ENCODE results near the gene RARRES2. TPM values are rescaled to one million over a fixed set of nuclear protein-coding genes. Genes with fewer than 3 reads are reported as not detected.

The RARRES2 gene
- total RNA-seq, 1 donor from 2014 or later = 4.9 TPM

DNA sequence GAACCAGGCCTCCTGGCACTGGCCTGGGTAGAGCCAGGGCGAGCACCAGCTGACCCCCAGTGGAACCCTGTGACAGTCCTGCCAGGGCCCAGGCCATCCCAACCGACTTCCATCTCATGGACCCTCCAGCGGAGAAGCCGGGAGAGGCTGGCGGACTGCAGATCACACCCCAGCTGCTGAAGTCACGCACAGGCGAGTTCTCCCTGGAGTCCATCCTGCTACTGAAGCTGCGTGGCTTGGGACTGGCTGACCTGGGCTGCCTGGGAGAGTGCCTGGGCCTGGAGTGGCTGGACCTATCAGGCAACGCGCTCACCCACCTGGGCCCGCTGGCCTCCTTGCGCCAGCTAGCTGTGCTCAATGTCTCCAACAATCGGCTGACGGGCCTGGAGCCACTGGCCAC lies 4.7 kb downstream of the RARRES2 start:
- TF ChIP-seq, protein P1, sequence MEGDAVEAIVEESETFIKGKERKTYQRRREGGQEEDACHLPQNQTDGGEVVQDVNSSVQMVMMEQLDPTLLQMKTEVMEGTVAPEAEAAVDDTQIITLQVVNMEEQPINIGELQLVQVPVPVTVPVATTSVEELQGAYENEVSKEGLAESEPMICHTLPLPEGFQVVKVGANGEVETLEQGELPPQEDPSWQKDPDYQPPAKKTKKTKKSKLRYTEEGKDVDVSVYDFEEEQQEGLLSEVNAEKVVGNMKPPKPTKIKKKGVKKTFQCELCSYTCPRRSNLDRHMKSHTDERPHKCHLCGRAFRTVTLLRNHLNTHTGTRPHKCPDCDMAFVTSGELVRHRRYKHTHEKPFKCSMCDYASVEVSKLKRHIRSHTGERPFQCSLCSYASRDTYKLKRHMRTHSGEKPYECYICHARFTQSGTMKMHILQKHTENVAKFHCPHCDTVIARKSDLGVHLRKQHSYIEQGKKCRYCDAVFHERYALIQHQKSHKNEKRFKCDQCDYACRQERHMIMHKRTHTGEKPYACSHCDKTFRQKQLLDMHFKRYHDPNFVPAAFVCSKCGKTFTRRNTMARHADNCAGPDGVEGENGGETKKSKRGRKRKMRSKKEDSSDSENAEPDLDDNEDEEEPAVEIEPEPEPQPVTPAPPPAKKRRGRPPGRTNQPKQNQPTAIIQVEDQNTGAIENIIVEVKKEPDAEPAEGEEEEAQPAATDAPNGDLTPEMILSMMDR (IDR thresholded peaks at IDR 0.05; ENCODE audit: unreplicated experiment) = no peak
- Mint-ChIP-seq H3K27me3 (ENCODE audit: unreplicated experiment) (peaks cover 7% of the 10 kb centered on the region), H3K27ac (ENCODE audit: unreplicated experiment) (no peak overlapping the region), H3K4me1 (ENCODE audit: unreplicated experiment) (peaks cover 6% of the 10 kb centered on the region), H3K36me3 (ENCODE audit: low read depth, unreplicated experiment) (no peaks in the 10 kb centered on the region), H3K9me3 (ENCODE audit: unreplicated experiment) (no peaks in the 10 kb centered on the region), H3K4me3 (ENCODE audit: unreplicated experiment) (no peak overlapping the region)
- DNase-seq (ENCODE audit: low spot score) = no peak

DNA sequence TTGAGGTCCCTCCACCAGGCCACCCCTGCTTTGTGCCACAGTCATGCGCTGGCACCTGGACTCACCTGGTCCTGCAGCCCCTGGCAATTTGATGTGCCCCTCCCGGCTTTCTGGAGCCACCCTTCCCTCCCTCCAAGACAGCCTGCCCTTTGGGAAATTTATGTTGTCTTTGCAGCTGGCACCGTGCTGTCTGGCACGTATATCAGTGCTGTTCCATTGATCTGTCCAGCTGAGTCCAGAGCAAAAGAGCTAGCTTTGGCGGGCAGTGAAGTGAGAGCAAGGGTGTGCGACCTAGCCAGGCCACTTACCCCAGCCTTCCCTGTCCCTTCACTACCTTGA lies 5.7 kb downstream of the RARRES2 start:
- H3K4me1 Mint-ChIP-seq (ENCODE audit: unreplicated experiment) = peaks cover 6% of the 10 kb centered on the region
- H3K9me3 Mint-ChIP-seq (ENCODE audit: unreplicated experiment) = no peaks in the 10 kb centered on the region
- no peak overlapping the region for H3K4me3 Mint-ChIP-seq (ENCODE audit: unreplicated experiment)
- TF ChIP-seq, protein P1 (IDR thresholded peaks at IDR 0.05; ENCODE audit: unreplicated experiment) = no peak
- no peak for DNase-seq (ENCODE audit: low spot score)
- peaks cover 6% of the 10 kb centered on the region for H3K27me3 Mint-ChIP-seq (ENCODE audit: unreplicated experiment)
- no peak overlapping the region for H3K27ac Mint-ChIP-seq (ENCODE audit: unreplicated experiment)
- H3K36me3 Mint-ChIP-seq (ENCODE audit: low read depth, unreplicated experiment) = peaks cover 6% of the 10 kb centered on the region

DNA sequence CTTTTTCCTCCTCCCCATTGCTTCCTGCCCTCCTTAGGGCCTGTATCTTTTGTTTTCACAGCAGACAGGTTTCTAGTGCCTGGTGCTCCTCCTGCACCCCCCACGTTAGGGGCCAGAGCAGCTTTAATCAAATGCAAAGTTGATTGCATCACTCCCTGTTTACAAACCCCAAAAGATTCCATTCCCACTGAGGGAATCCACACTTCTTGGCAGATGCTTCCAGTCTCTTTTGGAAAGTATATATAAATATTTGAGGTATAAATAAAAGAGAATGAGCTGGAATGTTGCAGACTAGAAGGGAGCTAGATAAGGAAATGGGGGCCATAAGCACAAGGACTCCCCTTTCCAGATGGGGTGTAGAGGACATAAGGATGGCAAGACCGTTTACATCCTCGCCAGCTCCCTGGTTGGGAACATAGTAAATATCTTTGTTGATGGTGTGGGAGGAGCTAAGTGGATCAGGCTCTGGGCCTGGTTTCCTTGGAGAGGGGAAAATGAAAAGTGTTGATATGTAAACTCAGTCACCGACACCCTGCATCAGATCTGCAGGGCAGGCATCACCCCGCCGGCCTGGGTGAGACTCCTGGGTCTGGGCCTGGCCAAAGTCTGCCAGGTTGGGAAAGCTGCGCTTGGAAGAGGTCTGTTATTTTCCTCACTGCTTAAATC lies 6.2 kb downstream of the RARRES2 start:
- H3K9me3 Mint-ChIP-seq (ENCODE audit: unreplicated experiment) = no peaks in the 10 kb centered on the region
- TF ChIP-seq, protein P1 (IDR thresholded peaks at IDR 0.05; ENCODE audit: unreplicated experiment) = no peak
- no peak for DNase-seq (ENCODE audit: low spot score)
- H3K36me3 Mint-ChIP-seq (ENCODE audit: low read depth, unreplicated experiment) = peaks cover 6% of the 10 kb centered on the region
- H3K4me3 Mint-ChIP-seq (ENCODE audit: unreplicated experiment) = no peak overlapping the region
- H3K27me3 Mint-ChIP-seq (ENCODE audit: unreplicated experiment) = peaks cover 6% of the 10 kb centered on the region
- H3K27ac Mint-ChIP-seq (ENCODE audit: unreplicated experiment) = no peak overlapping the region
- peaks cover 6% of the 10 kb centered on the region for H3K4me1 Mint-ChIP-seq (ENCODE audit: unreplicated experiment)

DNA sequence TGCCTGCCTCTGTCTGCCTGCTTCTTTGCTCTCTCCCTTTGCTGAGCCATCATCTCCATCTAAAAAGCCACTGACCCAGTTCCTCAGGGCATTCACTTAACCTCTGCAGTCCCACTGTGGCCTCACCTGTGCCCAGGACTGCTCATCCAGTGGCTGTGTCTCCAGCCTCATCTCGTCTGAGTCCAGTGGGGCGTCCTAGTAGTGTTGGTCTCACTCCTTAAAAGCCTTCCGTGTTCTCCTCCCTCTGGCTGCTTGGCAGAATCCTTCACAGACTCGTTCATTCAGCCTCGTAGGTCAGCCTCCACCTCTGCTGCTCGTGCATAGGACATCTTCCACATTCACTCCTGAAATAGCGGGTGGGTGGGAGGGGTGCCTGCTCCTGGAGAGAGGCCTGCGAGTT lies 7.3 kb downstream of the RARRES2 start:
- Mint-ChIP-seq H3K4me1 (ENCODE audit: unreplicated experiment) (peaks cover 3% of the 10 kb centered on the region), H3K4me3 (ENCODE audit: unreplicated experiment) (no peak overlapping the region), H3K36me3 (ENCODE audit: low read depth, unreplicated experiment) (peaks cover 7% of the 10 kb centered on the region), H3K9me3 (ENCODE audit: unreplicated experiment) (no peaks in the 10 kb centered on the region), H3K27ac (ENCODE audit: unreplicated experiment) (no peak overlapping the region), H3K27me3 (ENCODE audit: unreplicated experiment) (peaks cover 6% of the 10 kb centered on the region)
- TF ChIP-seq, protein P1 (IDR thresholded peaks at IDR 0.05; ENCODE audit: unreplicated experiment) = no peak
- DNase-seq (ENCODE audit: low spot score) = no peak

DNA sequence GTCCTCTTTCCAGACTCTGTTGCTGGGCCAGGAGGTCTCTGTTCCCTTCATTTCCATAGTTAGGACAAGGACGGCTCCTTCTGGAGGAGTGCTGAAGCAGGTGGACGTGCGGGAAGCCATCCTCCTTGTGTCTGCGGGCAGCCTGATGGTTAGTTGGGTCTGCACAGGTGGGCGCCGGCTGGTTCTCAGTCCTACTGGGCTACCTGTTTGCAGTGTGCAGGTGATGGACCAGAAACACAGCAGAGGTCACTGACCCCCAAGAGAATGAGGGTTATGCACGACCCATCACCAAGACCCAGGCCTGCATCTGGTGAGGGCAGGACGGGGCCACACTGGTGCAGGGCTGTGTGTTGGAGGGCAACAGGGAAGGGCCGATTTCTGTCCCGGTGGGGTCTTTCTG lies 7.8 kb downstream of the RARRES2 start:
- TF ChIP-seq, protein P1 (IDR thresholded peaks at IDR 0.05; ENCODE audit: unreplicated experiment) = no peak
- Mint-ChIP-seq H3K4me1 (ENCODE audit: unreplicated experiment) (peaks cover 5% of the 10 kb centered on the region), H3K36me3 (ENCODE audit: low read depth, unreplicated experiment) (peaks cover 11% of the 10 kb centered on the region), H3K4me3 (ENCODE audit: unreplicated experiment) (no peak overlapping the region), H3K9me3 (ENCODE audit: unreplicated experiment) (no peaks in the 10 kb centered on the region), H3K27me3 (ENCODE audit: unreplicated experiment) (peaks cover 6% of the 10 kb centered on the region), H3K27ac (ENCODE audit: unreplicated experiment) (no peak overlapping the region)
- DNase-seq (ENCODE audit: low spot score) = no peak
